HCT116 (cell line): Measurements from ENCODE around the gene CBFA2T2. TPM values are rescaled to one million over a fixed set of nuclear protein-coding genes. Genes with fewer than 3 reads are reported as not detected.

Source experiments
- ATAC-seq: fragments of 200-7000 bp; cut with Tn5 transposase; 2 replicates; pipeline ENCODE4 v1.9.1; 2020; ENCODE audit warnings: mild to moderate bottlenecking, moderate library complexity
- BruUV-seq: library from RNA; stranded (reverse); fragments of 400-500 nt; replicated peaks from 2 replicates; lab custom pipeline; 2021; lab: Mats Ljungman, UMichigan
- CTCF ChIA-PET: fragments of 300-600 bp; sonication (Branson Sonifier 250); formaldehyde crosslinking; loops from one replicate; lab custom pipeline; 2021; ENCODE audit warnings: antibody characterized with exemption; lab: Charles Lee
- POLR2A ChIA-PET: fragments of 300-600, 350-600 bp; sonication (Branson Sonifier 250); formaldehyde crosslinking; loops from one replicate; lab custom pipeline; 2021; ENCODE audit warnings: antibody characterized with exemption; lab: Charles Lee
- RAD21 ChIA-PET, 2 experiments: fragments of 300-600 bp; sonication (Branson Sonifier 250); formaldehyde crosslinking; loops; one replicate each; lab custom pipeline; 2023; ENCODE audit warnings: low total read pairs in 2 of 2; ENCODE audit not compliant: uncharacterized antibody in 2 of 2, unreplicated experiment in 2 of 2, low non-redundant PET in 1 of 2; lab: Charles Lee
- DNase-seq: peaks from one replicate; pipeline ENCODE4 v3.0.0-alpha.2; 2010; ENCODE audit warnings: low read depth, low spot score
- H2AFZ ChIP-seq: fragments of 200-600 bp; shearing (Covaris generic), sonication (generic); 2 replicates; pipeline ENCODE4 v1.6.1; 2017; ENCODE audit warnings: low read depth, mixed run types, mixed read lengths, antibody characterized with exemption, low read length; ENCODE audit not compliant: poor library complexity, severe bottlenecking
- H3K27ac ChIP-seq: 2 replicates; pipeline ENCODE4 v1.5.1; 2012; ENCODE audit warnings: low read depth, low read length
- H3K27me3 ChIP-seq: fragments of 200-600 bp; sonication (generic); 2 replicates; pipeline ENCODE4 v1.6.1; 2016; ENCODE audit warnings: mixed run types, low read length, mixed read lengths; ENCODE audit not compliant: insufficient read depth
- H3K36me3 ChIP-seq, 2 experiments: fragments of 200-500 bp in 1 of 2; fragments of 200-600 bp in 1 of 2; sonication (Bioruptor generic) in 1 of 2; sonication (generic) in 1 of 2; 2 replicates each; pipeline versions ENCODE4 v1.5.1 to v1.6.1; 2014 to 2016; ENCODE audit warnings: low read length in 2 of 2, inconsistent platforms in 1 of 2, mixed read lengths in 1 of 2, mixed run types in 1 of 2; ENCODE audit not compliant: insufficient read depth in 2 of 2, control insufficient read depth in 1 of 2
- H3K4me1 ChIP-seq, 2 experiments: fragments of 200-600 bp in 1 of 2; sonication (generic) in 1 of 2; 2 replicates each; pipeline versions ENCODE4 v1.5.1 to v1.6.1; 2012 to 2017; ENCODE audit warnings: low read length in 2 of 2, inconsistent platforms in 1 of 2, mild to moderate bottlenecking in 1 of 2, mixed read lengths in 1 of 2, mixed run types in 1 of 2, moderate library complexity in 1 of 2; ENCODE audit not compliant: insufficient read depth in 2 of 2, control insufficient read depth in 1 of 2
- H3K4me2 ChIP-seq: fragments of 200-600 bp; sonication (generic); 2 replicates; pipeline ENCODE4 v1.6.1; 2017; ENCODE audit warnings: mixed run types, low read length, mixed read lengths
- H3K4me3 ChIP-seq, 2 experiments: fragments of 200-600 bp in 1 of 2; sonication (generic) in 1 of 2; replicated peaks in 1 of 2; 2 replicates each; pipeline ENCODE4 v1.5.1; 2011 to 2016; ENCODE audit warnings: low read length in 2 of 2, control low read depth in 1 of 2, low read depth in 1 of 2, mild to moderate bottlenecking in 1 of 2, mixed read lengths in 1 of 2, mixed run types in 1 of 2
- H3K79me2 ChIP-seq: fragments of 200-600 bp; sonication (generic); 2 replicates; pipeline ENCODE4 v1.6.1; 2017; ENCODE audit warnings: mild to moderate bottlenecking, mixed run types, low read length, moderate library complexity, mixed read lengths; ENCODE audit not compliant: insufficient read depth
- H3K9ac ChIP-seq: fragments of 200-600 bp; sonication (generic); 2 replicates; pipeline ENCODE4 v1.6.1; 2016; ENCODE audit warnings: low read length, mixed read lengths
- H3K9me2 ChIP-seq: fragments of 200-600 bp; sonication (generic), shearing (Covaris generic); 2 replicates; pipeline ENCODE4 v1.6.1; 2017; ENCODE audit warnings: mixed run types, mild to moderate bottlenecking, moderate library complexity; ENCODE audit not compliant: insufficient read depth
- H3K9me3 ChIP-seq, 2 experiments: fragments of 200-500 bp in 1 of 2; fragments of 200-600 bp in 1 of 2; sonication (Bioruptor generic) in 1 of 2; sonication (generic) in 1 of 2; 2 replicates each; pipeline ENCODE4 v1.6.1; 2014 to 2017; ENCODE audit warnings: low read length in 2 of 2, mixed read lengths in 2 of 2, inconsistent platforms in 1 of 2, low read depth in 1 of 2, mild to moderate bottlenecking in 1 of 2, mixed run types in 1 of 2, moderate library complexity in 1 of 2; ENCODE audit not compliant: control insufficient read depth in 1 of 2, insufficient read depth in 1 of 2
- H4K20me1 ChIP-seq: fragments of 200-600 bp; sonication (generic), shearing (Covaris generic); 2 replicates; pipeline ENCODE4 v1.6.1; 2017; ENCODE audit warnings: mixed run types, mild to moderate bottlenecking, moderate library complexity; ENCODE audit not compliant: insufficient read depth
- CBX3 ChIP-seq: IDR thresholded peaks from 2 replicates; pipeline ENCODE4 v1.6.1; 2012; ENCODE audit warnings: low read depth
- CEBPB ChIP-seq: IDR thresholded peaks from 2 replicates; pipeline ENCODE4 v1.6.1; 2012; ENCODE audit warnings: low read depth
- ELF1 ChIP-seq: IDR thresholded peaks from 2 replicates; pipeline ENCODE4 v1.6.1; 2012; ENCODE audit warnings: low read depth, borderline replicate concordance
- EZH2 ChIP-seq: fragments of 200-600 bp; sonication (generic); IDR thresholded peaks from 2 replicates; pipeline ENCODE4 v1.6.1; 2017; ENCODE audit warnings: antibody characterized with exemption, mixed run types
- EZH2phosphoT487 ChIP-seq: fragments of 200-600 bp; IDR thresholded peaks from 2 replicates; pipeline ENCODE4 v1.6.1; 2018; ENCODE audit warnings: antibody characterized with exemption, borderline replicate concordance
- JUND ChIP-seq: IDR thresholded peaks from 2 replicates; pipeline ENCODE4 v1.6.1; 2012
- POLR2A ChIP-seq: IDR thresholded peaks from 2 replicates; pipeline ENCODE4 v1.7.0; 2011; ENCODE audit warnings: borderline replicate concordance; ENCODE audit not compliant: insufficient read depth, insufficient read length; ENCODE audit errors: extremely low read depth
- RAD21 ChIP-seq: IDR thresholded peaks from 2 replicates; pipeline ENCODE4 v1.6.1; 2012; ENCODE audit warnings: low read depth, mild to moderate bottlenecking
- SIN3A ChIP-seq: IDR thresholded peaks from 2 replicates; pipeline ENCODE4 v1.6.1; 2012; ENCODE audit warnings: low read depth
- SRF ChIP-seq: IDR thresholded peaks from 2 replicates; pipeline ENCODE4 v1.6.1; 2012; ENCODE audit warnings: low read depth
- TCF7L2 ChIP-seq: IDR thresholded peaks from 2 replicates; pipeline ENCODE4 v1.7.0; 2011; ENCODE audit warnings: borderline replicate concordance, inconsistent platforms; ENCODE audit not compliant: insufficient read depth, insufficient read length; ENCODE audit errors: extremely low read depth
- ZFX ChIP-seq: fragments of 450-650 bp; IDR thresholded peaks from 2 replicates; pipeline ENCODE4 v1.6.1; 2017
- ZNF274 ChIP-seq: fragments of 200-500 bp; sonication (Bioruptor generic); IDR thresholded peaks from 2 replicates; pipeline ENCODE4 v1.6.1; 2014; ENCODE audit warnings: mild to moderate bottlenecking, low read depth, low read length, inconsistent platforms
- intact Hi-C: fragments of 100-400 bp; cut with micrococcal nuclease; formaldehyde crosslinking; loops from 2 replicates; pipeline ENCODE4 v1.10.0; 2022
- total RNA-seq: library from RNA; stranded (reverse); gene quantifications from one replicate; pipeline ENCODE4 v1.2.1, GENCODE V29; 2021; ENCODE audit not compliant: unreplicated experiment
- TF ChIP-seq, protein P1 (sequence below): IDR thresholded peaks from 2 replicates; pipeline ENCODE4 v1.6.1; 2012
- TF ChIP-seq, protein P2 (sequence below): IDR thresholded peaks from 2 replicates; pipeline ENCODE4 v1.6.1; 2012
- TF ChIP-seq, protein P3 (sequence below): IDR thresholded peaks from 2 replicates; pipeline ENCODE4 v1.6.1; 2011; ENCODE audit warnings: mild to moderate bottlenecking, low read length, moderate library complexity; ENCODE audit not compliant: insufficient replicate concordance; ENCODE audit errors: extremely low read depth

Gene CBFA2T2
- total RNA-seq, 1 experiment from 2014 or later, result 8.0 TPM

DNA sequence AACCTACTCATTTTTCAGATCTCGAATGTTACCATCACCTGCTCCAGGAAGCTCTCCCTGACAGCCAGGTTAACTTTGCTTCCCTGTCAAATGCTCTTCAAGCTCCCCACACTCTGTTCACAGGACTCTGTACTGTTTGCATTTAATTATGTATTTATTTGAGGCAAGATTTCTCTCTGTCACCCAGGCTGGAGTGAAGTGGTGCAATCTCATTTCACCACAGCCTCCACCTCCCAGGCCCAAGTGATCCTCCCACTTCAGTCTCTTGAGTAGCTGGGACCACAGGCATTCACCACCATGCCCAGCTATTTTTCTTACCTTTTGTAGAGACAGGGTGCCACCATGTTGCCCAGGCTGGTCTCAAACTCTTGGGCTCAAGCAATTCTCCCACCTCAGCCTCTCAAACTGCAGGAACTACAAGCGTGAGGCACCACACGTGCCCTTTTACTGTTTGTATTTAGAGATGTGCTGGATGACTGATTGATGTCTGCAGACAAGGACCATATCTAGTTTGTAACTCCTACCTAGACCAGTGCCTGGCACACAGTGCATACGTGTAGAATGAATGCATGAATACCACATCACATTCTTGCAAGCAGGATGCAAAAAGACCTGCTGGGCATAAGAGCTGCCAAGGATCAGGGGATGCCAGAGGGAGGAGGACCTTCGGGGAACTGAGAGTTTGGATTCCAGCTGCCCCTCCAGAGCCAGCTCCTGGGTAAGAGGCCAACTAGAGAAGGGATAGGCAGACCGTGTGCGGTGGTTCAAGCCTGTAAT, 15.6 kb upstream of the CBFA2T2 start:
- H3K36me3 ChIP-seq, result no peaks in the 10 kb centered on the region
- BruUV-seq, result no TSS peak
- H3K9me3 ChIP-seq, result no peaks in the 10 kb centered on the region
- POLR2A ChIA-PET, result interaction anchor here (1.6 kb wide), 1 partner anchor 16 kb away, joined by 3 read pairs; the partner anchor contains the start of gene CBFA2T2
- H2AFZ ChIP-seq, result no peak overlapping the region
- no peak for DNase-seq
- H3K9ac ChIP-seq, result no peak overlapping the region
- H3K4me2 ChIP-seq, result no peak overlapping the region
- H3K4me3 ChIP-seq, result no peak overlapping the region
- H3K27me3 ChIP-seq, result no peaks in the 10 kb centered on the region
- CTCF ChIA-PET, result no interaction called here
- no peaks in the 10 kb centered on the region for H3K4me1 ChIP-seq
- no peaks in the 10 kb centered on the region for H3K79me2 ChIP-seq
- RAD21 ChIA-PET, result no interaction called here
- no peak overlapping the region for H3K27ac ChIP-seq
- no peaks in the 10 kb centered on the region for H4K20me1 ChIP-seq
- no peak for TF ChIP-seq SRF
- TF ChIP-seq SIN3A, result no peak
- no peak for TF ChIP-seq EZH2
- TF ChIP-seq POLR2A, result no peak
- no peak for TF ChIP-seq TCF7L2
- TF ChIP-seq, protein P1, sequence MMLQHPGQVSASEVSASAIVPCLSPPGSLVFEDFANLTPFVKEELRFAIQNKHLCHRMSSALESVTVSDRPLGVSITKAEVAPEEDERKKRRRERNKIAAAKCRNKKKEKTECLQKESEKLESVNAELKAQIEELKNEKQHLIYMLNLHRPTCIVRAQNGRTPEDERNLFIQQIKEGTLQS, result no peak
- no peak for ATAC-seq
- intact Hi-C loops, result no loop called here
- H3K9me2 ChIP-seq, result no peaks in the 10 kb centered on the region

DNA sequence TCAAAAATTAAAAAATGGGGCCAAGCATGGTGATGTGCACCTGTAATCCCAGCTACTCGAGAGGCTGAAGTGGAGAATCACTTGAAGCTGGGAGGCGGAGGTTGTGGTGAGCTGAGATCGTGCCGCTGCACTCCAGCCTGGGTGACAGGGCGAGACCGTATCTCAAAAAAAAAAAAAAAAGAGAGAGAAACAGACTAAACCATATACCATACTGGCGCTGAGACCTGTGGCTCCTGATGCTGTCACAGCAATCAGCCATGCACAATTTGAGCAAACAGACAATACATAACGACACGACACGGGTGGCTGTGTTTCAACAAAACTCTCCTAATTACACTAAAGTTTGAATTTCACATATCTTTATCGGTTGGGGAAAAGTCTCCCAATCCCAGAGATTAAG, 14.9 kb upstream of the CBFA2T2 start:
- H4K20me1 ChIP-seq, result no peaks in the 10 kb centered on the region
- H3K79me2 ChIP-seq, result no peaks in the 10 kb centered on the region
- no peak overlapping the region for H3K4me2 ChIP-seq
- intact Hi-C loops, result no loop called here
- H3K27ac ChIP-seq, result no peak overlapping the region
- H3K27me3 ChIP-seq, result no peaks in the 10 kb centered on the region
- no TSS peak for BruUV-seq
- DNase-seq (no peak), ATAC-seq (no peak)
- H3K9me3 ChIP-seq, result no peaks in the 10 kb centered on the region
- no peaks in the 10 kb centered on the region for H3K4me1 ChIP-seq
- ChIA-PET RAD21 (no interaction called here), CTCF (no interaction called here), POLR2A (no interaction called here)
- H3K36me3 ChIP-seq, result no peaks in the 10 kb centered on the region
- H3K4me3 ChIP-seq, result no peak overlapping the region
- H3K9ac ChIP-seq, result no peak overlapping the region
- H3K9me2 ChIP-seq, result no peaks in the 10 kb centered on the region
- no peak overlapping the region for H2AFZ ChIP-seq
- no peak for TF ChIP-seq ZFX
- no peak for TF ChIP-seq EZH2
- no peak for TF ChIP-seq RAD21
- TF ChIP-seq, protein P2, sequence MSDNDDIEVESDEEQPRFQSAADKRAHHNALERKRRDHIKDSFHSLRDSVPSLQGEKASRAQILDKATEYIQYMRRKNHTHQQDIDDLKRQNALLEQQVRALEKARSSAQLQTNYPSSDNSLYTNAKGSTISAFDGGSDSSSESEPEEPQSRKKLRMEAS, result no peak
- no peak for TF ChIP-seq EZH2phosphoT487
- TF ChIP-seq, protein P1, result no peak
- no peak for TF ChIP-seq POLR2A
- TF ChIP-seq ZNF274, result no peak
- no peak for TF ChIP-seq JUND
- TF ChIP-seq, protein P3, sequence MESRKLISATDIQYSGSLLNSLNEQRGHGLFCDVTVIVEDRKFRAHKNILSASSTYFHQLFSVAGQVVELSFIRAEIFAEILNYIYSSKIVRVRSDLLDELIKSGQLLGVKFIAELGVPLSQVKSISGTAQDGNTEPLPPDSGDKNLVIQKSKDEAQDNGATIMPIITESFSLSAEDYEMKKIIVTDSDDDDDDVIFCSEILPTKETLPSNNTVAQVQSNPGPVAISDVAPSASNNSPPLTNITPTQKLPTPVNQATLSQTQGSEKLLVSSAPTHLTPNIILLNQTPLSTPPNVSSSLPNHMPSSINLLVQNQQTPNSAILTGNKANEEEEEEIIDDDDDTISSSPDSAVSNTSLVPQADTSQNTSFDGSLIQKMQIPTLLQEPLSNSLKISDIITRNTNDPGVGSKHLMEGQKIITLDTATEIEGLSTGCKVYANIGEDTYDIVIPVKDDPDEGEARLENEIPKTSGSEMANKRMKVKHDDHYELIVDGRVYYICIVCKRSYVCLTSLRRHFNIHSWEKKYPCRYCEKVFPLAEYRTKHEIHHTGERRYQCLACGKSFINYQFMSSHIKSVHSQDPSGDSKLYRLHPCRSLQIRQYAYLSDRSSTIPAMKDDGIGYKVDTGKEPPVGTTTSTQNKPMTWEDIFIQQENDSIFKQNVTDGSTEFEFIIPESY, result no peak
- TF ChIP-seq ELF1, result no peak
- TF ChIP-seq CBX3, result no peak
- no peak for TF ChIP-seq CEBPB
- no peak for TF ChIP-seq SRF
